HG02798 (cell line): ENCODE results near the gene SLIT2.

ENCODE experiments used
- ATAC-seq: cut with Tn5 transposase; IDR thresholded peaks from one replicate; pipeline ENCODE4 v1.9.1; 2021; ENCODE audit warnings: mild to moderate bottlenecking; ENCODE audit not compliant: unreplicated experiment, poor library complexity

SLIT2 gene

GRCh38 chr4:20264688-20265087, 13.0 kb downstream of the SLIT2 start:
- ATAC-seq = no peak

DNA sequence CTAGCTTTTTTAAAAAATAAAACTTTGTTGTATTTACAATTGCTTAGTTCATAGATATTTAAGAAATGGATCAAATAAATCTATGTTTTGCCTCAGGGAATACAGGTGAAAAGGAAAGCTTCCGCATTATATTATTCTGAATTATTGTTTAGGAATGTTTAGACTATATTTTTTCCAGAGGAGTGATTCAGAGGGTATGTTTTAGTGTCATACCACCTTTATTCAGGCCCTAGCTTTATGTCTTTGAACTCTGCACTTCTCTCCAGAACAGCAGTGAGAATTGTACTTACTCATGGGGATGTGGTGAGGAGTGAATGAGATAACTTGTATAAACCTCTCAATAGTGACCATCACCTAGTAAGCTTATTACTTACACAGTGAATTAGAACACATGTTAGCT, 14.0 kb downstream of the SLIT2 start:
- ATAC-seq = no peak

GRCh38 chr4:20266215-20267082, 14.7 kb downstream of the SLIT2 start:
- no peak for ATAC-seq

- ATAC-seq = no peak
Observed at GRCh38 chr4:20268028-20268427, 16.3 kb downstream of the SLIT2 start.

DNA sequence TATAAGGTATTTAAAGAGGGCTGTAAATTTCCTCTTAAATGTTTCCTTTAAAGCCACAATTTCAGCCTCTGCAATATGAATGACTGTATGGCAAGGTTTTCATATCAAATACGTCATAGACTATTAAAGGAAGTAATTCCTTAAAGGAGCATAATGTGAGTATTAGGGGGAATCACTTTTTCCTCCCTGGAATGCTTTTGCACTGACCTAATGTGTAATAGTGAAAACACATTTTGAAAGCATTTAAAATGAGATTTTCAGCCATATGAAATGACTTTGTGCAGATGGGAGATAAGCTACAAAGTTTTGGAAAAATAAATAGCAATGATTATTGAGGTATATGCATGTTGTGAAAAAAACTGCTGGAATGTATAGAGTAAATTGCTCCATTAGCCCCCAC, 17.6 kb downstream of the SLIT2 start:
- no peak for ATAC-seq

DNA sequence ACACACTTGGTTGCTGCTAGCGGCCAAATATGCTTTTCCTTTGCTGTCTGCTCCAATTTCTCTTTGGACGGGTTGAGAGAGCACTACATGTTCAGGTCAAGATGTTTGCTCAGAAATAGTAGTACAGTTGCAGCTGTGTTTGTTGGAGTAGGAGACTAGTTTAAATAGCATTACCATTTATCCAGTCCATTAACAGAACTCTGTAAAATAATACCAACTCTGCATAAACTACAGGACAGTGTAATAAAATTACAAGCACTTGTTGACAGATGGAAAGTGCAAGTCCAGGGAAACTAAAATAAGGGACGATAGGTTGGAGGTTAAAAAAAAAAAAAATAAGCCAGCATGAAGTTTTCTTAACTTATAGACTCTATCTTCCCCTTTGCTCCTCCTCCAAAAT, 20.2 kb downstream of the SLIT2 start:
- no peak for ATAC-seq

DNA sequence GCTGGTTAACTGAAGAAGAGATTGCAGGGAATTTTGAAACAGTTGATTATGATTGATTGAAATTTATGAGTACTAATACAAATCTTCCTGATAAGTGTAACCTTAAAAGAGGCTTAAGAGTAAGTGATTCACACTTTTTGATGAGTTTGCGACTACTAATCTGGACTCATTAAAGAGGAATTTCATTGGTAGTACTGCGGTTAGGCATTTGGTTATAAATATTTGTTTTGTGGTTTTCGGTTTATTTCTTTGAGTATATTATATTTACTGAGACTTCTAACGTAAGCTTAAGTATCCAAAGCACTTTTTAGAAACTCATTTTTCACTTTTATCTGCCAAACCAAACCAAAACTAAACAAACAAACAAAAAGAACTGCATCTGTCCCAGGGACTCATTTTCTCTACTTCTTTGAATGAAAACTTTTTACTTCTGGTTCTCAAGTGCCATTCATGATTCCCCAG, 20.7 kb downstream of the SLIT2 start:
- no peak for ATAC-seq

DNA sequence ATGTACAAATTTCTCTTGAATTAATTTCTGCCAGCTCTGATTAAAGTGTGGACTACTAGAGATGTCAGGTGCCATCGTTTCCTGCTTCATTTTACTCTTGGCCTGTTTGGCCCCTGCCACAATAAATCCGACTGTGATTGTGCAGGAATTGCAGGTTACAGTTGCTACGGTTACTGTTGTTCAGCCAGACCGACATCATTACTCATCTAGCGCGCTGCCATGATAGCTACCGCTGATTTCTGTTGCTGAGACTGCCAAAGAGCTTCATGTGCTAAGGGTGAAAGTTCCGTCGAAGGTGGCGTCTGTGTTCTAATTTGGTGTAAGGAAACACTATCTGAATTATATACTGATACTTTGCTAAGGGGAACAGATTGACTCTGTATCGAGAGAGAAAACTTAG, 22.1 kb downstream of the SLIT2 start:
- no peak for ATAC-seq

GRCh38 chr4:20276848-20277247, 25.1 kb downstream of the SLIT2 start:
- ATAC-seq = no peak

DNA sequence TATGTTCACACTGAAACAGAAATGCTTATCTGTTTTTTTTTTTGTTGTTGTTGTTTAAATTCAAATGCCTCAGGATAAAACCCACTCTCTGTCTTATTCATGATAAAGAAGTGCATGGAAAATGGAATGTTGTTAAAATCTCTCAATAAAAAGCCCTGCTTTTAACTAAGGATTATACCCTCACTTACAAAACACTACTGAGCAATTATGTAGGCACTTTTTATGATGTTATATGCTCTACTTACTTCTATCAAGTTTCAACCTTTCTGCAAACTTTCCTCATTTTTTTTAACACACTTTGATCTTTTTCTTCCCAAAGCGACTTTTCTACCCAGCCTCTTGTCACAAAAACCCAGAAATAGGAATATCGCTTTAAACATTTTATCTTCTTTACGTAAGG, 26.5 kb downstream of the SLIT2 start:
- ATAC-seq = no peak

GRCh38 chr4:20279381-20279780, 27.7 kb downstream of the SLIT2 start:
- no peak for ATAC-seq

DNA sequence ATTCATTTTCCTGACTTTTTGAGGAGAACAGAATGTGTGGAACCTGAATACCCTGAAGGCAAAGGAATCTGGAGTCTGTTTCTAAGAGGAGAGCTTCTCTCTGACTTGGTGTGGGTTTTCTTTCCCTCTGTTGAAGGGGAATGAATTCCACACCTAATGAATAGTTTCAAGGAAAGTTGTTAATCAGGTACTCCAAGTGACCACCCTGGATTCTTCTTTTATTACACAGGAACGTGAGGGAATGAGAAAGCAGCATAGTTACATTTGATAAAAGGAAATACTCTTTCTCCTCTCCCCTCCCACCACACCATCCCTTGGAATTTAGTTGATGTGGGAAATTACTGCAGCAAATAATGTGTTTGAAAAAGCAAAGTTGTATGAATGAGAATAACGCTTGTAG, 29.7 kb downstream of the SLIT2 start:
- ATAC-seq = no peak

DNA sequence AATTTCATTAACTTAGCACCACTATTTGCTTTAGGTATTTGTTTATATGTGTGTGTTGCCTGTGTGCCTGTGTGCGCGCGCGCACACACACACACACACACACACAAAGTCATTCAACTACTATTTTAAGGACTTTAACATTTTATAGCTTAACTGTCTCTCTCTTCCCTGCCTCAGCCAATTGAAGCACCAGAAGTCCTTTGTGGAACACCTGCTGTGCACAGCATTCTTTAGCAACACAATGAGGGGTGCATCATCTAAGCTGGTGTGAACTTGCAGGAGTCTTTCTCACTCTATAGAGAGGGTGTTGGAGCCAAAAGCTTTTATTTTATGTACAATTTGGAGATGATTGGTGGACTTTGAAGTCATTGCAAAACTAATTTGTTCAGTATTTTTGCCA, 31.3 kb downstream of the SLIT2 start:
- no peak for ATAC-seq

GRCh38 chr4:20284990-20285389, 33.3 kb downstream of the SLIT2 start:
- ATAC-seq = no peak

- no peak for ATAC-seq
Observed at GRCh38 chr4:20287246-20287645, 35.5 kb downstream of the SLIT2 start.

- ATAC-seq = no peak
Observed at GRCh38 chr4:20288047-20288650, 36.4 kb downstream of the SLIT2 start.

DNA sequence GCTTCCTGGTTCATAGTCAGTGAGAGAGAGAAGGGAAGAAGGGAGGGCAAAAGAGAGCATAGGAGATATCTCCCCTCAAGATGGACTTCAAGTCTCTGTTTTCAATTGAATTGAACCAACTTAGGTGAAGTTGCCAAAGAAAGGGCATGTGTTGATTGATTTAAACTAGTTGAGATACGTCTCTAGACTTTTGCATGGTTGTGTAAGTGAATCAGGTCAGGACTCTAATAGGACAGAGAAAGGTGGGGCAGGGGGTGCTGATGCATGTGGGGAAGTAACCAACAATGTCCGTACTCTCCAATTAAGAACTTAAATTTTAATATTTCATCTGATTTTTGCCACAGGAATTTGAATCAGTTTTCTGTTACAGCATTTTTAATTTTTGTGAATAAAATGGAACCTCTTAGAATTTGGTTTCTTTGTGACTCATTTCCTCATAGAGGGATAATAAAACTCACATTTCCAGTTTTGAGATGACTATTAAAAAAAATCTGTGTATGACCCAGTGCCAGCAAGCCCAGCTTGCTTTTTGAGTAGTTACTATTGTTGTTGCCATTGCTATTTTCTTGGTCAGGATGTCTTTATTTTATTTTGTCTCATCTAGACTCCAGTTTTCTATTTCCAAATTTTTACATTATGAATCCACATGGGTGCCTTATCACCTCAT, 37.3 kb downstream of the SLIT2 start:
- no peak for ATAC-seq

GRCh38 chr4:20289782-20290181, 38.1 kb downstream of the SLIT2 start:
- ATAC-seq = no peak

- ATAC-seq = no peak
Observed at GRCh38 chr4:20292739-20293138, 41.0 kb downstream of the SLIT2 start.

DNA sequence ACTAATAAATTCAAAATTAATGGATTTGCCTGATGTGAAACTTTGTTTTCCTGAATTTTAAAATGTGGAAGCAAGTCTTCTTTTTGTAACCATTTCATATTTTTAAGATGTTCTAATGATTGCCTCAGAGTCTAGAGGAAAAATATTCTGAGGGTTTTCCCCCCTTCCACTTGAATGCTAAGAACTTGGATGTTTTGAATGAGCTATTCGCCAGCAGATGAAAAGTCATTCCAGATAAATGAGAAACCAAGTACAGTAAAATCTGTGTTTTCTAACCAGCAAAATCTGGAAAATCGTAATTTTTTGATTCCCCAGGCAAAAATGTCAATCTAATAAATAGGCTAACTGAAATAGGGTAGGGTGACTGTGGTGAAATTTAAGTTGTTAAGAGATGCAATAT, 45.6 kb downstream of the SLIT2 start:
- no peak for ATAC-seq

DNA sequence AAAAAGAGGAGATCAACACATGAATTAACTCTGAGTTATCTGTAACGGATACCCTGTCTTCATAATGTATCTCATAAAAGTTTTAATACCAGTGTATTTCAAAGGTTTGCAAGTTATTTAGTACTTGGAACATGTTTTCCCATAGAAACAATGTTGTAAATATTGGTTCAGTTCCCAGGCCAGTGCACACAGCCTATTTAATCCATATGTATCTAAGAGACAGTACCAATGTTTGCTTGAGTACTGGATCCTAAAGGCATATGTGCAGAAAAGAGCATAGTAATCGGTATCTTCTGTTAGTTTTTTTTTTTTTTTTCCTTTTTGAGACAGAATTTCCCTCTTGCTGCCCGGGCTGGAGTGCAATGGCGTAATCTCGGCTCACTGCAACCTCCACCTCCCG, 46.1 kb downstream of the SLIT2 start:
- ATAC-seq = no peak
